HG03457 (cell line): ENCODE data around the gene TNIK.

Experiments
- ATAC-seq: cut with Tn5 transposase; IDR thresholded peaks from one replicate; pipeline ENCODE4 v1.9.1; 2021; ENCODE audit warnings: moderate number of reproducible peaks; ENCODE audit not compliant: unreplicated experiment

The TNIK gene

GRCh38 chr3:171058873-171059603 is 401.2 kb downstream of the TNIK start:
- no peak for ATAC-seq

GRCh38 chr3:171058058-171058457 is 402.1 kb downstream of the TNIK start:
- no peak for ATAC-seq

GRCh38 chr3:171057072-171057471 is 403.1 kb downstream of the TNIK start:
- ATAC-seq, result no peak

- ATAC-seq, result no peak
Measured at GRCh38 chr3:171056528-171056927, 403.7 kb downstream of the TNIK start.

- ATAC-seq, result no peak
Measured at GRCh38 chr3:171055336-171056178, 404.6 kb downstream of the TNIK start.

GRCh38 chr3:171054921-171055320 is 405.3 kb downstream of the TNIK start:
- ATAC-seq, result no peak

- no peak for ATAC-seq
Measured at GRCh38 chr3:171054231-171054630, 406.0 kb downstream of the TNIK start.

- ATAC-seq, result no peak
Measured at GRCh38 chr3:171049861-171050444, 410.3 kb downstream of the TNIK start.

GRCh38 chr3:171046760-171047159 is 413.4 kb downstream of the TNIK start:
- ATAC-seq, result no peak

GRCh38 chr3:171044835-171045793 is 415.1 kb downstream of the TNIK start:
- ATAC-seq, result no peak

GRCh38 chr3:171044384-171044783 is 415.8 kb downstream of the TNIK start:
- ATAC-seq, result no peak

GRCh38 chr3:171039674-171040073 is 420.5 kb downstream of the TNIK start:
- no peak for ATAC-seq

GRCh38 chr3:171038342-171038741 is 421.9 kb downstream of the TNIK start:
- no peak for ATAC-seq

- ATAC-seq, result no peak
Measured at GRCh38 chr3:171028779-171029232, 431.4 kb downstream of the TNIK start.

- ATAC-seq, result no peak
Measured at GRCh38 chr3:171028025-171028778, 432.0 kb downstream of the TNIK start.

GRCh38 chr3:171026597-171027293 is 433.5 kb downstream of the TNIK start, which contains the start of gene SLC2A2:
SLC2A2 (minus strand) TSS chr3:171026720; CDS start chr3:171026670, 50 bp downstream.
- ATAC-seq, result no peak

- ATAC-seq, result no peak
Measured at GRCh38 chr3:171023566-171023965, 436.6 kb downstream of the TNIK start.

- ATAC-seq, result no peak
Measured at GRCh38 chr3:171021377-171021776, 438.8 kb downstream of the TNIK start.
